NCI-H1417 (cell line): ENCODE measurements around the gene RPL18A.
"Not testable (repeated sequence)": the region's sequence is repeated elsewhere in the genome, so short reads cannot be mapped to it uniquely, and the experiment has no call there.

Source experiments
- DNase-seq, 3 experiments: peaks; one replicate each; lab custom pipeline; 2025; lab: John Stamatoyannopoulos, UW

RPL18A gene

GRCh38 chr19:17866312-17866963 lies 6.7 kb downstream of the RPL18A start:
- DNase-seq: no peak

- no peak for DNase-seq
These were observed 7.3 kb downstream of the RPL18A start for GRCh38 chr19:17866964-17867486.

GRCh38 chr19:17868669-17869068 lies 9.0 kb downstream of the RPL18A start:
- no peak for DNase-seq

GRCh38 chr19:17869114-17869608 lies 9.5 kb downstream of the RPL18A start:
- DNase-seq: no peak

GRCh38 chr19:17871032-17871877 lies 11.5 kb downstream of the RPL18A start:
- no peak for DNase-seq

GRCh38 chr19:17871878-17872250 lies 12.2 kb downstream of the RPL18A start, which contains the start of gene SLC5A5:
Gene SLC5A5 (plus strand): TSS chr19:17871945. CDS start chr19:17872320, 375 bp downstream.
- DNase-seq: no peak

- no peak for DNase-seq
These were observed 12.7 kb downstream of the RPL18A start for GRCh38 chr19:17872251-17873001.

GRCh38 chr19:17873786-17874757 lies 14.4 kb downstream of the RPL18A start:
- DNase-seq: peak in 2 of 3 experiments; percentile 21 to 33

GRCh38 chr19:17874758-17875135 lies 15.0 kb downstream of the RPL18A start:
- no peak for DNase-seq

- no peak for DNase-seq
These were observed 18.0 kb downstream of the RPL18A start for GRCh38 chr19:17877696-17878095.

GRCh38 chr19:17879466-17879865 lies 19.8 kb downstream of the RPL18A start:
- no peak for DNase-seq

GRCh38 chr19:17881701-17882100 lies 22.0 kb downstream of the RPL18A start:
- no peak for DNase-seq

- no peak for DNase-seq
These were observed 24.1 kb downstream of the RPL18A start for GRCh38 chr19:17883627-17884410.

- DNase-seq: no peak
These were observed 26.8 kb downstream of the RPL18A start for GRCh38 chr19:17886515-17886914.

GRCh38 chr19:17887221-17887620 lies 27.5 kb downstream of the RPL18A start:
- DNase-seq: not testable (repeated sequence)

GRCh38 chr19:17888260-17888659 lies 28.6 kb downstream of the RPL18A start:
- DNase-seq: no peak

- DNase-seq: no peak
These were observed 30.0 kb downstream of the RPL18A start for GRCh38 chr19:17889609-17890214.

GRCh38 chr19:17893766-17894165 lies 34.1 kb downstream of the RPL18A start:
- DNase-seq: no peak

- DNase-seq: no peak
These were observed 43.0 kb downstream of the RPL18A start for GRCh38 chr19:17902701-17903100.

- DNase-seq: no peak
These were observed 48.5 kb downstream of the RPL18A start for GRCh38 chr19:17908244-17908643.
